SK-N-SH (cell line): ENCODE measurements around the gene VEGFA. TPM values are rescaled to one million over a fixed set of nuclear protein-coding genes. Genes with fewer than 3 reads are reported as not detected.

Experiments
- CTCF ChIA-PET: fragments of 300-600, 350-600 bp; formaldehyde crosslinking; extraction: SDS; loops from one replicate; lab custom pipeline; 2021; lab: Yijun Ruan, JAX
- POLR2A ChIA-PET: fragments of 350-600 bp; sonication (Branson Sonifier 250); formaldehyde crosslinking; extraction: SDS; loops from one replicate; lab custom pipeline; 2020; ENCODE audit warnings: antibody characterized with exemption, inconsistent platforms; lab: Yijun Ruan, JAX
- DNase-seq: peaks from one replicate; pipeline ENCODE4 v3.0.0; 2012
- H2AFZ ChIP-seq: fragments of 200-600 bp; sonication (generic); 2 replicates; pipeline ENCODE4 v1.8.1; 2016; ENCODE audit warnings: antibody characterized with exemption, mild to moderate bottlenecking, low read depth
- H3F3A ChIP-seq: fragments of 200-600 bp; sonication (generic); replicated peaks from 2 replicates; pipeline ENCODE3; 2016; ENCODE audit warnings: antibody characterized with exemption, mild to moderate bottlenecking; ENCODE audit not compliant: insufficient read depth
- H3K27ac ChIP-seq, 2 experiments: fragments of 200-500 bp in 1 of 2; fragments of 200-600 bp in 1 of 2; sonication (Bioruptor generic) in 1 of 2; sonication (generic), shearing (Covaris generic) in 1 of 2; 2 replicates each; pipeline versions ENCODE4 v1.5.1 to v1.6.1; 2014 to 2016; ENCODE audit warnings: low read depth in 2 of 2, inconsistent platforms in 1 of 2, low read length in 1 of 2, mild to moderate bottlenecking in 1 of 2, mixed read lengths in 1 of 2
- H3K27me3 ChIP-seq: fragments of 200-600 bp; sonication (generic), shearing (Covaris generic); 2 replicates; pipeline ENCODE4 v1.6.1; 2016; ENCODE audit warnings: mixed run types; ENCODE audit not compliant: insufficient read depth
- H3K36me3 ChIP-seq, 2 experiments: fragments of 200-500 bp in 1 of 2; fragments of 200-600 bp in 1 of 2; sonication (Bioruptor generic) in 1 of 2; sonication (generic) in 1 of 2; replicated peaks in 1 of 2; 2 replicates each; pipeline versions ENCODE3 to v1.5.1; 2014 to 2016; ENCODE audit warnings: low read length in 1 of 2, mild to moderate bottlenecking in 1 of 2; ENCODE audit not compliant: insufficient read depth in 2 of 2, control insufficient read depth in 1 of 2
- H3K4me1 ChIP-seq, 2 experiments: fragments of 200-500 bp in 1 of 2; fragments of 200-600 bp in 1 of 2; sonication (Bioruptor generic) in 1 of 2; sonication (generic), shearing (Covaris generic) in 1 of 2; 2 replicates each; pipeline versions ENCODE4 v1.5.1 to v1.6.1; 2014 to 2016; ENCODE audit warnings: low read depth in 1 of 2, low read length in 1 of 2, mixed run types in 1 of 2; ENCODE audit not compliant: insufficient read depth in 2 of 2, control insufficient read depth in 1 of 2
- H3K4me2 ChIP-seq: fragments of 200-600 bp; sonication (generic), shearing (Covaris generic); 2 replicates; pipeline ENCODE4 v1.6.1; 2017; ENCODE audit warnings: mixed run types
- H3K4me3 ChIP-seq, 2 experiments: fragments of 200-500 bp in 1 of 2; fragments of 200-600 bp in 1 of 2; sonication (Bioruptor generic) in 1 of 2; sonication (generic), shearing (Covaris generic) in 1 of 2; 2 replicates each; pipeline versions ENCODE4 v1.5.1 to v1.8.1; 2014 to 2016; ENCODE audit warnings: low read depth in 2 of 2, inconsistent platforms in 1 of 2, low read length in 1 of 2, mild to moderate bottlenecking in 1 of 2, mixed read lengths in 1 of 2, moderate library complexity in 1 of 2
- H3K79me2 ChIP-seq: fragments of 200-600 bp; sonication (generic); 2 replicates; pipeline ENCODE4 v1.8.1; 2017; ENCODE audit warnings: mild to moderate bottlenecking; ENCODE audit not compliant: insufficient read depth
- H3K9ac ChIP-seq: fragments of 200-600 bp; sonication (generic); 2 replicates; pipeline ENCODE4 v1.6.1; 2017; ENCODE audit warnings: mixed run types
- H3K9me2 ChIP-seq: fragments of 200-600 bp; sonication (generic); 2 replicates; pipeline ENCODE4 v1.6.1; 2017; ENCODE audit warnings: mixed run types
- H3K9me3 ChIP-seq: fragments of 200-600 bp; sonication (generic); 2 replicates; pipeline ENCODE4 v1.6.1; 2017; ENCODE audit warnings: mixed run types, mild to moderate bottlenecking, moderate library complexity
- H4K20me1 ChIP-seq: fragments of 200-600 bp; sonication (generic); 2 replicates; pipeline ENCODE4 v1.6.1; 2017; ENCODE audit warnings: mild to moderate bottlenecking, mixed run types; ENCODE audit not compliant: insufficient read depth
- CHD2 ChIP-seq: fragments of 150-350 bp; IDR thresholded peaks from 2 replicates; pipeline ENCODE4 v1.6.1; 2018; ENCODE audit warnings: low read length; ENCODE audit not compliant: partially characterized antibody
- CTCF ChIP-seq: fragments of 200-600 bp; sonication (generic); IDR thresholded peaks from 2 replicates; pipeline ENCODE4 v1.6.1; 2017; ENCODE audit warnings: antibody characterized with exemption, mild to moderate bottlenecking, moderate library complexity
- EZH2phosphoT487 ChIP-seq: fragments of 200-600 bp; sonication (generic); IDR thresholded peaks from 2 replicates; pipeline ENCODE4 v1.6.1; 2017; ENCODE audit warnings: low read depth, mixed run types, mild to moderate bottlenecking, antibody characterized with exemption, moderate library complexity, borderline replicate concordance
- FOXJ3 ChIP-seq: sonication (generic); formaldehyde crosslinking; IDR thresholded peaks from 2 replicates; pipeline ENCODE4 v1.5.1; 2020; ENCODE audit warnings: mild to moderate bottlenecking, missing genetic modification reagents
- FOXM1 ChIP-seq: IDR thresholded peaks from 2 replicates; pipeline ENCODE4 v1.4.0; 2012; ENCODE audit warnings: low read depth, mild to moderate bottlenecking
- GATA2 ChIP-seq: sonication (generic); formaldehyde crosslinking; IDR thresholded peaks from 2 replicates; pipeline ENCODE4 v1.5.0; 2020; ENCODE audit warnings: mild to moderate bottlenecking, missing genetic modification reagents
- JUND ChIP-seq: IDR thresholded peaks from 2 replicates; pipeline ENCODE4 v1.4.0; 2012
- MXI1 ChIP-seq: IDR thresholded peaks from 2 replicates; pipeline ENCODE4 v1.6.1; 2012; ENCODE audit warnings: mild to moderate bottlenecking, low read depth, low read length, improper control_type of control experiment
- NFIC ChIP-seq: IDR thresholded peaks from 2 replicates; pipeline ENCODE4 v1.4.0; 2012; ENCODE audit warnings: borderline replicate concordance
- NRF1 ChIP-seq: IDR thresholded peaks from 2 replicates; pipeline ENCODE4 v1.6.1; 2012; ENCODE audit warnings: low read depth, mild to moderate bottlenecking, low read length
- RCOR1 ChIP-seq: fragments of 150-350 bp; IDR thresholded peaks from 2 replicates; pipeline ENCODE4 v1.6.1; 2017; ENCODE audit warnings: antibody characterized with exemption, low read length
- RFX5 ChIP-seq: IDR thresholded peaks from 2 replicates; pipeline ENCODE4 v1.6.1; 2012; ENCODE audit warnings: mild to moderate bottlenecking, improper control_type of control experiment, low read length
- RXRA ChIP-seq: IDR thresholded peaks from 2 replicates; pipeline ENCODE4 v1.4.0; 2012; ENCODE audit warnings: low read depth, mild to moderate bottlenecking, borderline replicate concordance
- SIN3A ChIP-seq: IDR thresholded peaks from 2 replicates; pipeline ENCODE4 v1.6.1; 2012; ENCODE audit warnings: low read depth, mild to moderate bottlenecking, low read length, moderate library complexity, borderline replicate concordance
- TAF1 ChIP-seq: IDR thresholded peaks from 2 replicates; pipeline ENCODE4 v1.6.1; 2012; ENCODE audit warnings: low read depth, mild to moderate bottlenecking, low read length, moderate library complexity, borderline replicate concordance
- TCF12 ChIP-seq: IDR thresholded peaks from 2 replicates; pipeline ENCODE4 v1.4.0; 2012
- USF1 ChIP-seq: IDR thresholded peaks from 2 replicates; pipeline ENCODE4 v1.4.0; 2012; ENCODE audit warnings: low read depth, borderline replicate concordance
- YY1 ChIP-seq: IDR thresholded peaks from 2 replicates; pipeline ENCODE4 v1.4.0; 2012; ENCODE audit warnings: low read depth, mild to moderate bottlenecking
- ZBTB33 ChIP-seq: IDR thresholded peaks from 2 replicates; pipeline ENCODE4 v1.4.0; 2012; ENCODE audit warnings: low read depth, borderline replicate concordance
- WGBS: methylation state at CpG from one replicate; pipeline ENCODE4 v1.1.6; 2017; ENCODE audit warnings: low lambda C conversion rate; 5-methylcytosine and 5-hydroxymethylcytosine counted together
- polyA plus RNA-seq, 3 experiments: library from polyadenylated mRNA; depleted of rRNA; stranded (reverse); fragments of >200 nt; gene quantifications; 2 replicates each; pipeline ENCODE4 v1.2.3, GENCODE V29; 2012

Gene VEGFA
- polyA plus RNA-seq, 1 of the 3 experiments (the other 2 are of a cell fraction), result 81.0 TPM

- Histone ChIP-seq H3K9me2 (no peaks in the 10 kb centered on the region), H2AFZ (no peak overlapping the region), H3K4me2 (no peak overlapping the region), H3F3A (no peaks in the 10 kb centered on the region), H3K27me3 (no peaks in the 10 kb centered on the region), H3K9ac (no peak overlapping the region), H3K27ac (no peak overlapping the region), H3K4me3 (no peak overlapping the region), H3K36me3 (no peaks in the 10 kb centered on the region), H3K9me3 (no peaks in the 10 kb centered on the region), H3K79me2 (no peaks in the 10 kb centered on the region), H3K4me1 (no peaks in the 10 kb centered on the region; a peak in 1 of 4 replicates), H4K20me1 (no peaks in the 10 kb centered on the region)
- TF ChIP-seq TAF1 (no peak), RFX5 (no peak), EZH2phosphoT487 (no peak), TCF12 (no peak), USF1 (no peak), RXRA (no peak), FOXJ3 (CRISPR knock-in tag) (no peak), GATA2 (CRISPR knock-in tag) (no peak)
- no peak for DNase-seq
- 84% methylated on average over 9 of the region's 11 CpGs for WGBS
- ChIA-PET POLR2A (interaction anchor here (1.2 to 1.3 kb wide), 2 partner anchors 15 to 287 kb away, joined by 3 to 4 read pairs; no protein-coding TSS in a partner anchor), CTCF (interaction anchor here (0.8 to 4.0 kb wide), 2 partner anchors 18 to 67 kb away, joined by 3 to 22 read pairs; no protein-coding TSS in a partner anchor)
Measured at GRCh38 chr6:43791745-43792422, 21.9 kb downstream of the VEGFA start.

GRCh38 chr6:43793154-43793874 is 23.3 kb downstream of the VEGFA start:
- no peaks in the 10 kb centered on the region for H3F3A ChIP-seq
- TF ChIP-seq ZBTB33 (no peak), FOXJ3 (CRISPR knock-in tag) (no peak), CTCF (no peak), NRF1 (no peak), NFIC (no peak), RFX5 (no peak), SIN3A (no peak), RXRA (no peak), MXI1 (no peak), FOXM1 (no peak), GATA2 (CRISPR knock-in tag) (no peak), JUND (no peak), RCOR1 (no peak), CHD2 (no peak), YY1 (no peak)
- H3K27ac ChIP-seq, result no peak overlapping the region
- H3K4me1 ChIP-seq, result peaks cover 0 to 5% of the 10 kb centered on the region in 2 experiments; a peak in 1 of 4 replicates
- no peak overlapping the region for H3K9ac ChIP-seq
- H3K9me2 ChIP-seq, result no peaks in the 10 kb centered on the region
- H3K36me3 ChIP-seq, result no peaks in the 10 kb centered on the region
- H2AFZ ChIP-seq, result no peak overlapping the region
- no peaks in the 10 kb centered on the region for H3K9me3 ChIP-seq
- ChIA-PET POLR2A (interaction anchor here (1.4 kb wide), 1 partner anchor 13 kb away, joined by 4 read pairs; no protein-coding TSS in a partner anchor), CTCF (interaction anchor here (0.7 to 2.0 kb wide), 5 partner anchors 19 to 286 kb away, joined by 3 to 10 read pairs (median 3); no protein-coding TSS in a partner anchor)
- no peaks in the 10 kb centered on the region for H3K27me3 ChIP-seq
- no peak overlapping the region for H3K4me2 ChIP-seq
- no peaks in the 10 kb centered on the region for H3K79me2 ChIP-seq
- no peaks in the 10 kb centered on the region for H4K20me1 ChIP-seq
- DNase-seq, result no peak
- WGBS, result 58% methylated on average over 2 of the region's 5 CpGs
- H3K4me3 ChIP-seq, result no peak overlapping the region
